IPS-18c (cell line): ENCODE results near the gene CD99.
"Not testable (repeated sequence)": the region's sequence is repeated elsewhere in the genome, so short reads cannot be mapped to it uniquely, and the experiment has no call there.

Experiments
- H3K4me3 ChIP-seq: 2 replicates; pipeline ENCODE4 v1.7.0; 2013; ENCODE audit warnings: low read depth, mild to moderate bottlenecking, low read length, moderate library complexity; ENCODE audit not compliant: insufficient read depth
- H3K9me3 ChIP-seq: one replicate; pipeline ENCODE4 v1.6.1; 2013; ENCODE audit warnings: mild to moderate bottlenecking, low read length, moderate library complexity; ENCODE audit not compliant: control insufficient read depth, insufficient read depth

CD99 gene

GRCh38 chrX:2666491-2666890 lies 24.6 kb upstream of the CD99 start:
- Histone ChIP-seq H3K9me3 (no peaks in the 10 kb centered on the region), H3K4me3 (no peak overlapping the region)

DNA sequence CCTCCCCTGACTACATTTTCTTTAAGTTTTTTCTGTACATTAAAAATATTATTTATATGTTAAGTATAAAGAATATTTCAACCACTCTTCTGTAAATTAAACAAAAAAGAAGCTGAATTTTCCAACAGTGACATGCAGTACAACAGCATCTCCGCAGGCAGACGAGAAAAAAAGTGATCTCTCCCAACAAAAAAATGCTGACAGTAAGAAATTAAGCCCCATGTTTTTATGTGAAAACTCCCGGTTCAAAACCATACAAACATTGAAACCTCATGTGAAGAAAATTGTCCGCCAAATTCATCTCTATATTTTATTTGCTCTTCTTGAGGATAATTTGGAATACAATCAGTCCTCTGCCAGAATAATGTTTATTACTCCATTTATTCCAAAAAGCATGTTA lies 20.1 kb upstream of the CD99 start:
- H3K4me3 ChIP-seq: no peak overlapping the region

DNA sequence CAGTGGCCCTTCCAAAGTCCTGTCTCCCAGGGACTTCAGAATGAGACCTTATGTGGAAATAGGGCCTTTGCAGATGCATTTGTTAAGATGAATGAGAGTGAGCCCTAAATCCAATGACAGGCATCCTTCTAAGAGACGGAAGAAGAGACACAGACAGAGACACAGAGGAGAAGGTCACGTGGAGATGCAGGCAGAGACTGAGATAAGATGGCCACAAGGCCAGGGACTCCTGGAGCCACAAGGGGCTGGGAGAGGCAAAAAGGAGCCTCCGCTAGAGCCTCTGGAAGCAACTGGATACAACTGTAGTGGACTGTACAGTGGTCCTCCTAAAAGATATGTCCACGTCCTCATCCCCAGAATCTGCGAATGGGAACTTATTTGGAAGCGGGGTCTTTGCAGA lies 19.0 kb upstream of the CD99 start:
- no peak overlapping the region for H3K4me3 ChIP-seq
- H3K9me3 ChIP-seq: no peaks in the 10 kb centered on the region

More for the DNA sequence above, 20.1 kb upstream of the CD99 start:
- no peaks in the 10 kb centered on the region for H3K9me3 ChIP-seq

DNA sequence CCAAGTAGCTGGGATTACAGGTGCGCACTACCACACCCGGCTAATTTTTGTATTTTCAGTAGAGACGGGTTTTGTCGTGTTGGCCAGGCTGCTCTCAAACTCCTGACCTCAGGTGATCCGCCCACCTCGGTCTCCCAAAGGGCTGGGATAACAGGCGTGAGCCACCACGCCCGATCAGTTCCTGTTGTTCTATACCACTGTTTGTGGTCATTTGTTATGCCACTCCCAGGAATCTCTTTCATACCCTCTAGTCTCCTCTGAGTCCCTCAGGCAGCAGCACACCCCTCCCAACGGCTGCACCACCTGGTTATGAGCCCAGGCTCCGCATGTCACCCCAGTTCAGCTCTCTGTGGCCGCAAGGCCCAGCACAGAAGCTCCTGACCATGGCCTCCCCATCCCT lies 17.5 kb upstream of the CD99 start:
- no peaks in the 10 kb centered on the region for H3K9me3 ChIP-seq

GRCh38 chrX:2675657-2676200 lies 15.4 kb upstream of the CD99 start:
- H3K4me3 ChIP-seq, H3K9me3 ChIP-seq: not testable (repeated sequence)

More for the DNA sequence above, 17.5 kb upstream of the CD99 start:
- no peak overlapping the region for H3K4me3 ChIP-seq

- Histone ChIP-seq H3K4me3 (no peak overlapping the region), H3K9me3 (no peaks in the 10 kb centered on the region)
These were observed 14.1 kb upstream of the CD99 start for GRCh38 chrX:2676794-2677675.

- Histone ChIP-seq H3K9me3 (no peaks in the 10 kb centered on the region), H3K4me3 (no peak overlapping the region)
These were observed 13.3 kb upstream of the CD99 start for GRCh38 chrX:2677764-2678163.

GRCh38 chrX:2678583-2678982 lies 12.5 kb upstream of the CD99 start:
- Histone ChIP-seq H3K9me3 (no peaks in the 10 kb centered on the region), H3K4me3 (no peak overlapping the region)

DNA sequence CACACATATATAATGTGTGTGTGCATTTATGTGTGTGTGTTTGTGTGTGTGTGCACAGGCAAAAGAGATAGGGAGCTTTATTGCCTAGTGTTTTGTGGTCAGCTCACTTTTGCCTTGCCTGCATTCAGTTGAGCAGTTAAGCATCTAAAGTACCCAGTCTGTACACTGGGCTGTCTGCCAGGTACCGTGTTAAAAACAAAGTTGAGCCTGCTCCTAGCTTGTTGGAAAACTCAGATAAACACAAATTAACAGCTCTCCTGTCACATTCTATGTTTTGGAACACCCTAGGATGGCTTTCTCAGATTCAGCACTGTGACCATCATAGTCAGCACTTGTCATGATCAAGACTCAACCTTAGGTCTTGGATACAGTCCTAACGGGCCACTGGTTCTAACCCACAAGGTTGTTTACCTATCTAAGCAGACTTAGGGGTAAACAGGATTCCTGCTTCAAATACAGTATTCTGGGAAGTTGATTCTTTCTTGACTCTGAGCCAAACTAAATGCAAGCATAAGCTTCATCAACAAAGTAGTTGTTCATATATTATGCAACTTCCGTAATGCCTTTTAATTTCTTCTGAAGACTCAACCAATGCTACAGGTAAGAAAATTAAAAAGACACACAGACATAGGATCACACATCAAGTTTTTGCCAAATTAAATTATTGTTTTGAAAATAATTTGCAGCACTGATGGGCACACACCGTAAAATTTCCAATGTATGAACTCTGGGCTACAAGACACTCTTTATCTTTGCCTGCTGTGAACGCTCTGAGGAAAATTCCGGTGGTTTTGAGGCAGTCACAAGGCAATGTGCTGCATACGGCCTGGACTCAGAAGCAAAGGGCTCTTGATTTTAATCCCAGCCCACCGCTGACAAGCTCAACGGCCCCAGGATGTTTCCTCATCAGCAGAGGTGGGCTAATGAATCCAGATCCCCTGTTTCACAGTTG lies 11.3 kb upstream of the CD99 start:
- H3K4me3 ChIP-seq: no peak overlapping the region
- H3K9me3 ChIP-seq: no peaks in the 10 kb centered on the region

DNA sequence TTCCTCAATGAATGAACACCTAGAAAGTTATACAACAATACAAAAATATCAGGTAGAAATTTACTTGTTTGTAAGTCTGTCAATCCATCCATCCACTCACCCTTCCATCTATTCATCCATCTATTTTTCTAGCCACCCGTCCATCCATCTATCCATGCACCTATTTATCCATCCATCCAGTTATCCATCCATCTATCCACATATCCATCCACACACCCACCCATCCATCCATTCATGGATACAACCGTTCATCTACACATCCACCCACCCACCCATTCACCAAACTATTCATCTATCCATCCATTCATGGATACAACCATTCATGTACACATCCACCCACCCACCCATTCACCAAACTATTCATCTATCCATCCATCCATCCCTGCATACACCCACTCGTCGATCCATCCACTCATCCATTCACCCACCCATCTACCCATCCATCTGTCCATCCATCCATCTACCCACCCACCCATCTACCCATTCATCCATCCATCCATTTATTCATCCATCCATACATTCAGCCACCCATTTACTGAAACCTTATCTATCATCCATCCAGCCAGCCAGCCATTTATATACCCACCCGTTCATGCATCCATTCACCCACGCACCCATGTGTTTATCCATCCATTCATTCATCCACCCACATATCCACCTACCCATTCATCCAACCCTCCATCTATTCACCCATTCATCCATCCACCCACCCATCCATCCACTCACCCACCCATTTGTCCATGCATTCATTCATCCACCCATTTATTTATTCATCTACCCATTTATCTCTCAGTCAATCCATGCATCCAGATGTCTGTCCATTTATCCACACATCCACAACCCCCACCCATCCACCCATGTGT lies 10.4 kb upstream of the CD99 start:
- Histone ChIP-seq H3K9me3 (no peaks in the 10 kb centered on the region), H3K4me3 (no peak overlapping the region)

DNA sequence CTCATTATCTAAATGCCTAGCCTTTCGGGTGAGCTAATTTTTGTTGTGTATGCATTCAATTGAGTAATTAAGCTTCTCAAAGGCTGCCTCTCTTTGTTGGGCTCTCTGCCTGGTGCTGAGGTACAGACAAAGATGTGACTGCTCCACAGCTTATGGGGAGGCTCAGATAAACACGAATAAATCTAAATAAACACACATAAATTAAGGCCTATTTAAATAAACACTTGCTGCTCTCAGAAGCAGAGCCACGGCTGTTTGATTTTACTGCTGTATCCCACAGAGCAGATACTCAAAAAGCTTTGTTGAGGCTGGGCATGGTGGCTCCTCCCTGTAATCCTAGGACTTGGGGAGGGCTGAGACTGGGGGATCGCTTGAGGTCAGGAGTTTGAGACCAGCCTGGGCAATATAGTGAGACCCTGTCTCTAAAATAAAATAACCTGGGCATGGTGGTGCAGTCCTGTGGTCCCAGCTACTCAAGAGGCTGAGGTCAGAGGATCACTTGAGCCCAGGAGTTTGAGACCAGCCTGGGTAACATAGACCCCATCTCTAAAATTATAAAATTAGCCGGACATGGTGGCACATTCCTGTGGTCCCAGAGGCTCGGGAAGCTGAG lies 8.4 kb upstream of the CD99 start:
- no peaks in the 10 kb centered on the region for H3K9me3 ChIP-seq

DNA sequence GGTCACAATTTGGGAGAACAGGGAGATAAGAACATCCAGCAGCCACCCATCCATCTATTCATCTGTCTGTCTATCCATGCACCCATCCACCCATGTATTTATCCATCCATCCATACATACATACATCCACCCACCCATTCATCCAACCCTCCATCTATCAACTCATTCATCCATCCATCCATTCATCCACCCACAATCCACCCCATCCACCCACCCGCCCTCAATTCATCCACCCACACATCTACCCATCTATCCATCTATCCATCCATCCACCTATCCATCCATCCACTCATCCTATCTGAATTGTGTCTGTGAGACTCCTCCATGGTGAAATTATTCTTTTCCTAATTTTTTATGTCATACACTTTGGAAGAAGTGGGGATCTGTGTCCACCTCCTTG lies 6.8 kb upstream of the CD99 start:
- Histone ChIP-seq H3K9me3 (no peaks in the 10 kb centered on the region), H3K4me3 (no peak overlapping the region)

More for the DNA sequence above, 8.4 kb upstream of the CD99 start:
- H3K4me3 ChIP-seq: no peak overlapping the region

GRCh38 chrX:2685886-2686285 lies 5.2 kb upstream of the CD99 start:
- no peak overlapping the region for H3K4me3 ChIP-seq

DNA sequence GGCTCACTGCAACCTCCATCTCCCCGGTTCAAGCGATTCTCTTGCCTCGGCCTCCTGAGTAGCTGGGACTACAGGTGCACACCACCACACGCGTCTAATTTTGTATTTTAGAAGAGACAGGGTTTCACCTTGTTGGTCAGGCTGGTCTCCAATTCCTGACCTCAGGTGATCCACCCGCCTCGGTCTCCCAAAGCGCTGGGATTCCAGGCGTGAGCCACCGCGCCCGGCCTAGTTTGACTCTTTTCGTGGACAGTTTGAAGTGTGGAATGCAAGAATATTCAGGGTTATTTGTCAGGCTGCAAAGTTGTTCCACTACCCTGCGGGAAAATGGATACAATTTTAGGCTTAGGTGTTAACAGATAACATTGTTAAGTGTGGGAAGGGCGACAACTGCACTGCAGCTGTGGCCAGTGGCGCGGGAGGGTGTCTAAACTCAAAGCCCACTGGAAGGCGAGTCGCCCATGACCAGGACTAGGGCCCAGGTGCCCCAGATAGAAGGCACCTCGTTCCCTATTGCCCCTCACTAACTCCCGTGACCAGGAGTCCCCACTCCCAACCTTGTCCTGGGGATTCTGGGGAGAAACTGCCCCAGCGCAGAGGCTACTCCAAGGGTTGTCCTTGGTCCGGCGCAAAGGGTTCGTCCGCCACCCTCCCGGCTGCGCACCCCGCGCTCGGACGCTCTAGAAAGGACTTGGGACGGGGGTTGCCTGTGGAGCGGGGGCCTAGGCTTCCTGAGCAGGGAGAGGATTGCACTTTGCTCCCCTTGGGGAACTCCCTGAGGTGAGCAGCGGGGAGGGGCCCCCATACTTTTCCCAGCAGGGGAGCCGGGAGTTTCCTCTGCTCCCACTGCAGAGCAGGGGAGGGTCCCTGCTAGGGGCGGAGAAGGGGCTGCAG lies 1.1 kb upstream of the CD99 start:
- peak overlapping the region; percentile 82 for H3K4me3 ChIP-seq

More at GRCh38 chrX:2685886-2686285, 5.2 kb upstream of the CD99 start:
- no peaks in the 10 kb centered on the region for H3K9me3 ChIP-seq

GRCh38 chrX:2691543-2692220 lies 587 bp downstream of the CD99 start:
- no peaks in the 10 kb centered on the region for H3K9me3 ChIP-seq
- peak overlapping the region; percentile 82 for H3K4me3 ChIP-seq

More for the DNA sequence above, 1.1 kb upstream of the CD99 start:
- H3K9me3 ChIP-seq: no peaks in the 10 kb centered on the region
